Measurements from ENCODE around the gene C1orf94. TPM values are rescaled to one million over a fixed set of nuclear protein-coding genes. Genes with fewer than 3 reads are reported as not detected.

C1orf94 gene
- polyA plus RNA-seq, 1 experiment = 0.10 TPM

Other genes starting within 250 kb of the C1orf94 start
- gene CSMD2, start 11.7 kb upstream of the C1orf94 start, polyA plus RNA-seq (2011; rRNA removed) = 2.3 and 2.6 TPM in 2 replicates